M059J (cell line): ENCODE results near the gene ETNK2. TPM values are rescaled to one million over a fixed set of nuclear protein-coding genes. Genes with fewer than 3 reads are reported as not detected.

Experiments
- DNase-seq: peaks from one replicate; pipeline ENCODE4 v3.0.0-alpha.2; 2012; ENCODE audit warnings: low read depth
- total RNA-seq: library from RNA; depleted of rRNA; stranded (reverse); fragments of >200 nt; shearing (Covaris generic); gene quantifications from 2 replicates; pipeline ENCODE4 v1.2.3, GENCODE V29; 2014

Gene ETNK2
- total RNA-seq, 1 experiment from 2014 or later, result 33.9 TPM

DNA sequence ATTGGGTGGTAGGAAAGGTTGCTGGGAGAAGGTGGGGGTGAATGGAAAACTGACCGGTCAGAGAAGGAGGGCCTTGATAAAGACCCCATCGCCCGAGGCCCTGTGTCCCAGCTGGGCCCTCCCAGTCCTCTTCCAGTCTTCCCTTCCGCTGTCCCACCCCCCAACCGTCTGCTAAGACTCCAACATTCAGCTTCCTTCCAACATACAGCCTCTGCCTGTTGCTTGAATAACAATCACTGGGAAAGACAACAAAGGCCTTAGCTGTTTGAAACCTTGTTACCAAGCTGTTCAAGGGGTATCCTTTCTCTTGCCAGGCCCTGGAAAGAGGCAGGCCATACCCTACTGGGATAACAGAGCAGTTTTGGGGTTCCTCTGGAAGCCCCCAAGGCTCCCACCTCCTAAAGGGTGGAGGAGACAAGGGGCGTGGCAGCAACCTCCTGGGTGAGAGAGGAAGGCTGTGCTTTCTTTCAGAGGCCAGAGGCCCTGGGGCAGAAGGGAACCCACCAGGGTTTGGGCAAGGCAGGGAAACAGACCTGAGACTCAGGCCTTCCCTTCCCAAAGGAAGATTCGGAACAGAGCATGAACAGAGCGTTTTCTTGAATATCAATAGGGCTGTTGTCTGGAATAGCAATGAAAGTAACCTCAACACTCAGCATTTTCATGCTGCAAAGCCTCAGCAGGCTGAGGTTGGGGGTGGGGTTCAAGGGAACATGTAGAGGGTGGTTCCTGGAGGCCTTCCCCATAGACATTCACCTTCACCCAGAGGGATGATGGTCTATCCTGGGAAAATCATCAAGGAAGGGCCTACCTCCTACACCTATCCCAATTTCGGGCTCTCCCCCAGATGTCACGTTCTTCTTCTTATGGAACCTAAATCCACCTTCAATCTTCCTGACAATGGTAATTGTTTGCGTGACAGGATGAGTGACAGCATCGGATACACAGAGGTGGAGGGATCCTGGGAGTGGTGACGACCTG lies 4.1 kb downstream of the ETNK2 start:
- DNase-seq, result no peak

DNA sequence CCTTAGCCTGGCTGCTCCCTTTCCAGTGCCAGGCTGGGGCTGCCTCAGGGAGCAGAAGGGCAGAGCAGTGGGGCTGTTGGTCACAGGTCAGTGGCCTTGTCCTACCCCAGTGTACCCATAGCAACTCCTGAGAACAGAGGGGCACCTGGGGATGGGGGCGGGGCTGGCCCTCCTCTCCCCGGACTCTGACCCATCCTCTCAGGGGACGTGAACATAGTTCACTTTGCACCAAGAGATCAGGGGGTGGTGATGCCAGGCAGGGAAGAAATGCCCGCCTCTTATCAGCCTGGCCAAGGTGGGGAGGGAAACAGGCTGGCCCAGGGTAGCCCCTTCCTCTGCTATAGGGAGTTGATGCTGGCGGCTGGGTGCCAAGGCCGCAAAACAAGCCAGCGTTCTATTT lies 4.9 kb downstream of the ETNK2 start:
- DNase-seq, result no peak

DNA sequence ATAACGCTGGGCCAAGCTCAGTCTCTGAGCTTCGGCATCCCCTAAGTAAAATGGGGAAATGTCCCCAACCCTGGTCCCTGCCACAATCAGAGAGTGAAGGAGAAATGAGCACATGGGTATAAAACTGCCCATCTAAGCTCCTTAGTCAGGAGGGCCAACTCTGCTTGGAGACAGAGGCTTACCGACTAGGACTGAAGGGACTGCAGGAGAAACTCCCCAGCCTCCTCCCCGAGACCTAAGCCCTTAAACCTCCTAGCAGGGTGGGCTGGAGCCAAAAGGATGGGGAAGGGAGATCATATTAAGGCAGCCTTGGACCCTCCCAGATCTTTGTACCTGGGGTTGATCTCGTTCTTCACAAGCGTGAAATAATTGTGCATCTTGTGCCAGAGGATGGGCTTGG lies 5.5 kb downstream of the ETNK2 start:
- no peak for DNase-seq

DNA sequence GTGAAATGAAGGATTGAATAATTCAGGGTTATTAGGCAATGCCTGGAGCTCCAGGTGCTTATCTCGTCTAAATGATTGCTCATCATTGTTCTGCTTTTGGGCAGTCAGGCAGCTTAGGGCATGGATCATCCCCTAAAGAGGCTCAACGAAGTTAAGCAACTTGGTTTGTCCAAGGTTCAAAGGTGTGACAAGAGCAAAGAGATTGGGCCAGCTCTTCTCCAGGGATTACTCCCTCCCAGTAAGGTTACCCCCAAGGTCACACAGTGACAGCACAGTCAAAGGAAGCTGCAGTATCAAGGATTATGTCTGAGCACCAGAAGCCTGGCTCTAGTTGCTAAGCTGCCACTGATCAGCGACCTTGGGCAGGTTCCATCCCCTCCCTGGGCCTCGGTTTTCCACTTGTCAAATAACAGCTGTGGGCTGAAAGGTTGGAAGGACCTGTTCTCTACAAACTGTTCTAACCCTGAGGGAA lies 6.8 kb downstream of the ETNK2 start:
- DNase-seq, result no peak

DNA sequence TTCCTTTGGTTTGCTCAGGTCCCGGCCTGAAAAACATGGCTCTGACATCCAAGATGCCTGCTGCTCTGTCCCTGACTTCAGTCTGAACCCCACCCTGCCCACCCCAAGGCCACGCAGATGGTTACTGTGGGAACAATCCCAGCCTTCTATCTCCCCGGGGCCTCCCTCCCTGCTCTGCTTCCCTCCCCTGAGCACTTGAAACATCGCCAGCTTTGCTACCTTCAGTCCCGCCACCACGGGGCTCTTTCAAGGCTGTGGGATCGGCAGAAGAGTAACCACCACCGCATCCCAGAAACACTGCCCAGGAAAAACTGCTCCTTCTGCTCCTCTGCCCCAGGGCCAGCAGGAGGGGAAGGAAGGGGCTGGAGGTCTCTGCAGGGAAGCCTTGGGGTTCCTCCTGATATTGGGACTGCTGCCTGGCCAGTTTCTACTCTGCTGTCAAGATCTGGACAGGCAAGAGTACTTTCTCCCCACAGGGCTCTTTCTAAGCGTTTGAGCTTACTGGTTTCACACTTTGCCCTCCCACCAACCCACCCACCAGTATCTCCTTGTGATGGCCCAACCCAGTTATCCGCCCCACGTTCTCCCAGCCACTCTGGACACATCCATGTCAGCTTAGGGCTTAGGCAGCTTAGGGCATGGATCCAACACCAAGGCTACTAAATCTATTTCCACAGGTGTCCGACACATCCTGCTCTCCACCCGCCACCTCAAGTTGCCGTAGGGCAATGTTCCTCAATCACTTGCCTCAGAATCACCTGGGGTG lies 8.4 kb downstream of the ETNK2 start:
- no peak for DNase-seq

DNA sequence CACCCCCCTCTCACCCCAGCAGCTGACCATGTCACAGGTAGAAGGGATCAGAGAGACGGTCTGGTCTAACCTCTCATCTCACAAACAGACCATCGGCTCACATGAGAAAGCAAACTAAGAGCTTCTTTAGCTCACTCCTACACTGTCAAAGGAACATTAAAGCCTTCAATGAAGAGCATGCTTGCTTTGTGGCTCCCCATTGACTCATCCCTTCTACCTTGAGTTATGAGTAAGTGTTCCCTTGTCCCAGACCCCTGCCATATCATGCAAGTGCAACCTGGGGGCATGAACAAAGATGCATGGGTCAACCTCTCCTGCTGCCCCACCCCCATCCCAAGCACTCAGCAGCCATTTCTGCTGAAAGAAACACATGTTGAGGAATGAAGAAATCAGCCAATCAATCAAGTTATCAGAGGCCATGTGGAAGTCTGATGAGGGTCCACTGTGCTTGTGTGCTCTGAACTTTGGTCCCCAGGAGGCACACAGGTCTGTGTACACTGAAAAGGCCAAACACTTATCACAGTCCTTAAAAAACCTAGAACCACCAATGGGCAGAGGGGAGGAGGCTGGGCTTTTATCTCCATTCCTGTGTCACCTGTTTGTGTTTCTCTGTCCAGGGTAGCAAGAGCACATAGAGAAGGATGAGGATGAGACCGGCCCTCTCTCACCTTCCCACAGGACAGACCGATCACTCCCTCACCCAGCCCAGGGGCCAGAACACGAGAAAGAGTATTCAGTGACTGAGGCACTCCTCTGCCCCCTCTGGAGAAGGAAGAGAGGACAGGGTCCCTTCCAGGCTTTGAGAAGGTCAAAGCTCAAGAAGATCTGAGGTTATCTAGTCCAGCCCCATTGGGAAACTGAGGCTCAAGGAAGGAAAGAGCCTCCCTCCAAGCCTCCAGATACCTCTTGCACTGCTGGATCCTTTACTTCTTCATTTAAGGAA lies 9.5 kb downstream of the ETNK2 start:
- no peak for DNase-seq

DNA sequence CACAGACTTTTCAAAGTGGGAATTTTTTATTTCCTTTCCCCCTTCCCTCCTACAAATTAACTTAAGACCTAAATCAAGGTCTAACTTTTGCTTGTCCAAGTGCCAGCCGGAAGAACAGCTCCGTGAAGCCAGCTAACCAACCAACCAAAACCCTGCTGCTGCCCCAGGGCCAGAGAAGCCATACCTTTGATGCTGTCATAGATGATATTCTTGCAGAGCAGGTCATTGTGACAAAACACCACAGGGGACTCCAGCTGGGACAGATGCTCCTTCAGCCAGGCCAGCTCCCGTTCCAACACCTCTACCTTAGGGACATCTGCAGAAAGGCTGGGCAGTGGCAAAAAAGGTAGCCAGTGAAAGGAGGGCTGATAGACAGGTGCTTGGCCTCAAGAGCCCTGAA lies 10.7 kb downstream of the ETNK2 start:
- no peak for DNase-seq

DNA sequence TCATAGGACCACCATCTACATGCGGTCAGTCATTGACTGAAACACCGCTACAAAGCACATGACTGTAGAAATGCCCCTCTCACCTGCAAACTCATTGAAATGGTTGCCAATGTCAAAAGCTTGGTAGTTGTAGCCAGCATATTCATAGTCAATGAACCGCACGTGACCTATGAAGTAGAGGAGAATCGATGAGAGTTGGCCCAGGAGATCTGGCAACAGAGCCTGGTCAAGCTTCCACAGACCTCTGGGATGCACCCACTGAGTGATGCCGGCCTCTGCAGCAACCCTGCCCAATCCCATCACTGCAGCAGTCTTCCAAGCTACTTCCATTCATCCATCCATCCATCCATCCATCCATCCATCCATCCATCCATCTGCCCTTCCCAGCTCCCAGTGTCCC lies 11.9 kb downstream of the ETNK2 start:
- DNase-seq, result no peak

DNA sequence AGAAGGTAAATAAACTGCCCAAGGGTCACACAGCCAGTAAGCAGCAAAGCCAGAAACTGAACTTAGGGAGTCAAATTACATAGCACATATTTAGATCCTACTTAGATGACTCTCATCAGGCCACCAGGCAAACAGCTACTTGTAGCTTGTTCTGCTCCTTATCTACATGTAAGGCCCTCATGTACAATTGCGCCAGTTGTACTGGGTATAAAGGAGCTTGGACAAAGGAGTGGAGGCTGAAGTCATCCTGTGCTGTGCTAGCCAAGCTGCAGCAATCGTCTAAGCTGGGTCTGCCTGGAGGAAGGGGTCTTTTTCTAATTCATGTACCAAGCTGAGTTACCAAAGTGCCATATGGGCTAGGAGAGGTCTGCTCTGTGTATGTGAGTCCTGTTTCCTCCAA lies 12.8 kb downstream of the ETNK2 start:
- no peak for DNase-seq

DNA sequence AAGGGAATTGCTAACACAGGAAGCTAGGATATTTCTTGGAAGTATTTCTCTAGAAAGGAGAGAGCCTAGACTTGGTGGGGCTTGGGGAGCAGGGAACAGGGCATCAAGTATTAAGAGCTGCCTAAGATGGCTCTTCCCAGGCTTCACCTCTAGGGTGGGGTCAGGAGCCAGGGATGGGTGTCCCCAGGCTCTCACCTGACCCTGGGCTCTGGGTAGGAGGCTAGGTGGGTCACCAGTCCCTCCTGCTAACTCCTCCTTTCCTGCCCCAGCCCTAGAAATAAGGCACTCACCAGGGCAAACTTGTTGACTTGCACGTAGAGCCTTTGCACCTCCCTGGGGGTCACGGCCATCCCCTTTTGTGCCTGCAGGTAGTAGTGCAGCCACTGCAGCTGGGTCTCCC lies 15.0 kb downstream of the ETNK2 start:
- no peak for DNase-seq

DNA sequence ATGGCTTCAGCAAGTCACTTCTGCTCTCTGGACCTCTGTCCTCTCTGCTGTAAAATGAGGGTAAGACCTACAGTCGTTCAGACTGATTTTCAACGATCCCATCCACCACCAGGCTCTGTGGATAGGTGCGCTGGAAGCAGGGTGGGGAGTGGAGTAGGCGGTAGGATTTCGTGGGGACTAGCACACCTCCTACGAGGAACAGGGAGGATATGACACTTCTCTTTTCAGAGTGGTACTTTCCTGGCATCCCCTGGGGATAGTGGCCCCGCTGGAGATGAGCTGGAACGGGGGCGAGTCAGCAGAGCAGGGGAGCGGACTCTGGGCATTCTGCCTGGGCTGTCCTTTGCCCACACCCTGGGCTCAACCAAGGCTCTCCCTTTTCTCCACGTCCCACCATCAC lies 17.7 kb downstream of the ETNK2 start:
- DNase-seq, result no peak

DNA sequence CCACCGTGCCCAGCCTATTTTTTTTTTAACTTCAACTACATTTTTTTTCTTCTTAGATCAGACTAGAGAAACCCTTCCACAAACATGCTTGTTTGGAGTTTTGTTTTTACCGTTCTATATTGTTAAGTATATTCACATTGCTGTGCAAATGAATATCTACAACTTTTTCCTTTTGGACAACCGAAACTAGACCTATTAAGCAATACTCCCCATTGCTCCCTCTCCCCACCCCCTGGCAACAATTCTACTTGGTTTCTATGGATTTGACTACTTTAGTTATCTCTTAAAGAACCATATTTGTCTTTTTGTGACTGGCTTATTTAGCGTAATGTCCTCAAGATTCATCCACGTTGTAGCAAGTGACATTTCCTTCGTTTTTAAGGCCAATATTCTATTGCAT lies 19.1 kb downstream of the ETNK2 start:
- no peak for DNase-seq

DNA sequence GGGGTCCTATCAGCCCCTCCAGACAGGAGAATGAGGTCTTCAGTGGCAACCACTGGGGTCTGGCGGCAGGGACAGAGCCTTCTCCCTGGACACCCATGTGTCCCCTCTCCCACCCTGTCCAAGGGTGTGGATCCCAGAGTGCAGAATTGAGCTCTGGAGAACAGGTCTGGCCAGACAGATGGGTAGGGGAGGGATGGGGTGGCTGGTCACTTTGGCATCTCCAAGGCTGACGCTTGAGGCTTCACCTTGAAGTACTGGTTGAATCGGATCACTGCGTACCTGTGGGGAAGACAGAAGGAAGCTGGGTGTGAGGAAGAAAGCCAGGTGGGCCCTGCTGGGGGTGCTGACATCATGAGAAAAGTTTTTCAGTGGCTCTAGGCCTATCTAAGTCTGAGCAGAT lies 19.9 kb downstream of the ETNK2 start:
- no peak for DNase-seq

DNA sequence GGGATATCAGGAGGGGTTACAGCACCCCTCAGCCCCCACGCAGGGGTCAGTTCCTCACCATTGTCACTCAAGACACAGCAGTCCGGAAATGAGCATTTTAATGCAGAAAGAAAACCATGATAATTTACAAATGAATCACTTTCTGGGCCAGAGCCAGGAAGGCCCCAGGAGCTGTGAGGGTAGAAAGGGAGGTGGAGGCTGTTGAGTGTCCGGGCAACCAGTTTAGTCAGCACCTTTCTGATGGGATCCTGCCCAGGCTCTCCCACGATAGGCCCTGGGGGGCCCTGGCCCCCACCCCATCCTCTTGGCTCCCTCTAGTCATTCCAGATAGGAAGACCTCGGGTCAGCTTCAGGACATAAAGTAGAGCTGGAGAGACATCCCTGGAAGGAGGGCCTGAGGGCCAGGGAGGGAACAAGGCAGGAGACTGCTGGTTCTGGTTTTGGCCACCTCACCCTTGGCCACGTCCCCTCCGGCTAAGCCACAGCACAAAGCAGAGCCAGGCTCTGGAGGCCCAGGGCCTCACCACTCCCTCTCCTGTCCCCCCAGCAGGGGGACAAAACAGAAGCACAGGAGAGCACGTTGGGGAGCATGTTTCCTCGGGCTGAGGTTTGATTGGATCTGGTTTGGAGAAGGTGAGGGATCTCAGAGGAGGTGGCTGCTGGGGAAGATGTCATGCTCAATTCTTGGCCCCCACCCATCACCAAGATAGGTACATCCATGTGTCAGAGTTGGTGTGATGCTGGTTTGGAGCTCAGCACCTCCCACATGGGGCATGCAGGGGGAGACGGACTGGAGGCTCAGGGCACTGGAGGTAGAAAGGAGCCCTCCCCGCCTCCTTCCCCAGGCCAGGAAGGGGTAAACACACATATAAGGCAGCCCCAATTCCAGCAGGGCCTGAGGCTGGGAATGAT lies 20.6 kb downstream of the ETNK2 start:
- peak; percentile 99 for DNase-seq

DNA sequence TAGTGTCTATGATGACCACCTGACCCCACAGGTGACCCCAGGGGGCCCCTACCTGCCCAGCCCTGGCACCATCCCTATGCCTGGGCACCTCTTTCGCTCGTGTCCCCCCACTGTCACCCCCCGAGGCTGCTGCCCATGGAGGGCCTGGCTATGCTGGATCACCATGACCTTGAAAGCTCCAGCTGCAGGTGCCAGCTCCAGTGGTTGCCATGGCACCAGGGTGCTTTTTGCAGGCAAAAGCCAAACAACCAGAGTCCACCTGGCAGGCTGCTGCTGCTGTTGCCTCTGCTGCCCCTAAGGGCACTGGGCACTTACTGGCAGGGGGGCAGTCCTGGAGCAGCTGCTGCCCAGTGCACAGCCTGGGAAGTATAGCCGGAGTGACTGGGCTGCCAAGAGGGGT lies 21.7 kb downstream of the ETNK2 start:
- peak; percentile 90 for DNase-seq

DNA sequence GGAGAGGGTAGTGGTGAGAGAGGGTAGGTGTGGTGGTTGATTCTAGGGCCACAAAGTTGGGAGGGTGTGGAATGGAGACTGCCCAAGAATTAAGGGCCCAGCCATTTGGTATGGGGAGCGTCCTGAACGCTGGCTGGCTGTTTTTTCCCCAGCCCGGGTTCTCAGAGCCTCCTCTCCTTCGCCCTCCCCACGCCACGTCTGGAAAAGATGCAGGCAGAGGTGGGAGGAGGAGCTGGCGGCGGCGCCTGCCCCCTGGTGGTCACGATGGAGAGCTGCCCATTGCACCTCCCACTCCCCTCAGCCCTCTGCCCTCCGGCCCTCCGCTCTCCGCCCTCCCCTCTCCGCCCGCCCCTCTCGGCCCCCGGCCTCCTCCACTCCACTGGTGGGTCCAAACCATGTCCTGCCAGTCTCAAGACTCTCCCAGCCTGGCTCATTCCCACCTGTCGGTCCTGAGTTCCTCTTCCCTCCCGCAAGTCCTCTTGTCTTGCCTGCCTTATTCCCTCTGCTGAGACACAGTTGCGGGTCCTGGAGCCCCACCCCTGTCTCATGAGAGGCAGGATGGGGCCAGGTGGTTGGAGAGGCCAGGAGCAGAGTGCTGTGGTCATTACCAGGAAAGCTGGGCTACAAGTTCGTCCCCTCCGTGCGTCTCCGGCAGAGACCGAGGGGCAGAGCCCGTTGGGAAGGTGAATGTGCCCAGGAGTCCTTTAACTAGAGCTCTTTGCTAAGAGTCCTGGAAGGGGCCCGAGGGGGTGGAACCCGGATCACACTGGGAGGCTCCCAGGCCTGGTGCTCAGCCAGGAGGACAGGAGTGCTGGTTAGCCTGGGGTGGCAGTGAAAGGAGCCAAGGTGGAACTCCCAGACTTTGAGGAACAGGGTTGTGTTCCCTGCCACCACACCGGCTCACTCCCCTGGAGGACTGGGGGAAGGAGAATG lies 22.6 kb downstream of the ETNK2 start:
- peak; percentile 71 for DNase-seq

DNA sequence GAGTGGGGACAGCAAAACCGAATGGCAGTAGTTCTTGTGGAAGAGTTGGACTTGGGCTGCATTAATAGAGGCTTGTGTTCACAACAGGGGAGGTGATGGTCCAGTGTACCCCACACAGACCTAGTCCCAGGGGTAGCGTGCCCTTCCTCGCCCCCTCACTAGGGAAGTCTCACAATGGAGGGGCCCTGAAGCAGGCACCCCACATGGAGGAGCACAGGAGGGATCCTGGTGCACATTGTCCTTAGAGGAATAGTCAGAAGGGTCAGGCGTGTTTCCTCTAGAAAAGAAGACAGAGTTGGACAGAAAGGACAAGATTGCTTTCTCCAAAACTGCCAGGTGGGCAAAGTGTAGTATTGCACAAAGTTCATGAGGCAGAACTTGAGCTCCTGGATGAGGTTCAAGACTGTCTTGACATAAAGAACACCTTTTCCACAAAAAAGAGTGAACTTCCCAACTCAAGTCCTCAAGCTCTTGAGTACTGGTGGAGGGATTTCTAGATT lies 23.3 kb downstream of the ETNK2 start:
- DNase-seq, result no peak

DNA sequence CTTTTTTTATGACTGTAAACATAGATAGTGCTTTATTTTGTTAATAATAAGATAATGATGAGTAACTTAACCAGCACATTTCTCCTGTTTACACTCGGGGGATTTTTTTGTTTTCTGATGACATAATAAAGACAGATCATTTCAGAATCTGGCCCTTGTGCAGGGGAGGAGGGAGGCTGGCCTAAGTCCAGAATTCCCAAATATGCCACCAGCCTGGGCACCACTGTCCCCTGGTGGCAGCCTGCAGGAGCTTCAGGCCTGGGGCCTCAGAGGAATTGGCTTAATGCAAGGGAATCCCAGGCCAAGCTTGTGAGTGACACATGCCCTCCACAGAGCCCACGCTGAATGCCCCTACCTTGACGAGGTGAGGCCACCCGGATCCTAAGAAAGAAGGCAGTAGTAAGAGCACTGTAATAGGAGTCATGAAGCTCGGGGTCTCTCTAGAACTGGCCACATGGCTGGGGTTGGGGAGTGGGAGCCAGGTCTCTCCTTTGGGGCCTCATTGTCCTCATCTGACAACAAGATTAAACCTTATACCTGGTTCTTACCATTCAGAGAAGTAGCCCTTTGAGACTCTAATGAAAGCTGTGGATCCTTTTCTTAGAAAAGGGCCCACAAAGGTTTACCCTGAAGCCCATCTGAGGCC lies 24.1 kb downstream of the ETNK2 start:
- DNase-seq, result peak; percentile 81

DNA sequence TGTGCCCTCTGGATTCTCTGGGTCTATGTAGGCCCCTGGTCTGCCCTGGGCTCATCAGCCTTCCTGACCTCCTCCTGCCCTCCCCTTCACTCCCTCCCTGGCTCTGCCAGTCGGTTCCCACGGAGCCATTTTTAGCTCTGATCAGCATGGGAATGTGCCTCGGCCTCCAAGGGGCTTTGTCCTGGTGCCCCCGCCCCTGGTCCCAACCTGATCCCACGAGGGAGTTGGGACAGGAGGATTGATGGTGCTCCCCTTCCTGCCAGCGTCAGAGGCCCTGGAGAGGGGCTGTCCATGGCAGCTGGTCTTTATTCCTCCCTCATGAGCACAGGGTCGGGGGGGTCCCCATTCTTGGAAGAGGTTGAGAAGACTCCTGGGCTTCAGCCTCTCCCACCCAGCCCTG lies 24.9 kb downstream of the ETNK2 start:
- no peak for DNase-seq
